Fibroblast of pulmonary artery (primary cell): ENCODE data around the gene FAM117B.

Source experiments
- DNase-seq: peaks from one replicate; pipeline ENCODE4 v3.0.0-alpha.2; 2010; ENCODE audit warnings: low read depth
- H3K4me3 ChIP-seq: replicated peaks from 2 replicates; pipeline ENCODE4 v1.5.1; 2011; ENCODE audit warnings: low read depth, mild to moderate bottlenecking, control low read depth, low read length, moderate library complexity
- CTCF ChIP-seq: IDR thresholded peaks from 2 replicates; pipeline ENCODE4 v1.5.1; 2011; ENCODE audit warnings: mild to moderate bottlenecking, control low read depth, low read length, inconsistent platforms; ENCODE audit errors: missing control alignments

Gene FAM117B

GRCh38 chr2:202635428-202636212 is 851 bp downstream of the FAM117B start:
- TF ChIP-seq CTCF, result no peak
- peak overlapping the region; percentile 89 for H3K4me3 ChIP-seq
- DNase-seq, result peak; percentile 42

- H3K4me3 ChIP-seq, result peak overlapping the region; percentile 89
- no peak for TF ChIP-seq CTCF
- DNase-seq, result no peak
Measured at GRCh38 chr2:202636213-202636513, 1.4 kb downstream of the FAM117B start.

GRCh38 chr2:202638721-202639120 is 4.0 kb downstream of the FAM117B start:
- no peak overlapping the region for H3K4me3 ChIP-seq
- no peak for TF ChIP-seq CTCF
- DNase-seq, result no peak

- H3K4me3 ChIP-seq, result no peak overlapping the region
- no peak for TF ChIP-seq CTCF
- no peak for DNase-seq
Measured at GRCh38 chr2:202639231-202639630, 4.5 kb downstream of the FAM117B start.

- no peak for TF ChIP-seq CTCF
- DNase-seq, result no peak
Measured at GRCh38 chr2:202642567-202642966, 7.8 kb downstream of the FAM117B start.

GRCh38 chr2:202643012-202643858 is 8.5 kb downstream of the FAM117B start:
- no peak overlapping the region for H3K4me3 ChIP-seq
- DNase-seq, result no peak
- TF ChIP-seq CTCF, result no peak

More at GRCh38 chr2:202642567-202642966, 7.8 kb downstream of the FAM117B start:
- no peak overlapping the region for H3K4me3 ChIP-seq
